Neutrophil (primary cell): Measurements from ENCODE around the gene IP6K3.

Experiments
- H3K27ac ChIP-seq: fragments of 200-600 bp; sonication (generic); 2 replicates; pipeline ENCODE4 v1.5.1; 2016; ENCODE audit warnings: mild to moderate bottlenecking, moderate library complexity
- H3K27me3 ChIP-seq: fragments of 200-600 bp; sonication (generic); 2 replicates; pipeline ENCODE4 v1.6.0; 2016; ENCODE audit warnings: mild to moderate bottlenecking
- H3K36me3 ChIP-seq: fragments of 200-600 bp; sonication (generic); 2 replicates; pipeline ENCODE4 v1.5.1; 2017
- H3K4me1 ChIP-seq, 2 experiments: fragments of 200-600 bp in 1 of 2; sonication (generic) in 1 of 2; 1 replicate in 1 of 2; 2 replicates in 1 of 2; pipeline versions ENCODE4 v1.5.1 to v1.6.1; 2013 to 2016; ENCODE audit warnings: low read depth in 1 of 2, low read length in 1 of 2, mild to moderate bottlenecking in 1 of 2, moderate library complexity in 1 of 2; ENCODE audit not compliant: control insufficient read depth in 1 of 2, insufficient read depth in 1 of 2
- H3K4me3 ChIP-seq, 2 experiments: fragments of 200-600 bp in 1 of 2; sonication (generic) in 1 of 2; 1 replicate in 1 of 2; 2 replicates in 1 of 2; pipeline ENCODE4 v1.5.1; 2013 to 2016; ENCODE audit warnings: low read depth in 1 of 2, low read length in 1 of 2, mild to moderate bottlenecking in 1 of 2, moderate library complexity in 1 of 2
- H3K9me3 ChIP-seq: fragments of 200-600 bp; sonication (generic); 2 replicates; pipeline ENCODE4 v1.5.1; 2016
- TF ChIP-seq, protein P1 (sequence below): fragments of 200-600 bp; sonication (generic); IDR thresholded peaks from 2 replicates; pipeline ENCODE4 v1.5.1; 2016; ENCODE audit warnings: antibody characterized with exemption

IP6K3 gene

GRCh38 chr6:33771146-33772081, 24.7 kb upstream of the IP6K3 start:
- H3K9me3 ChIP-seq: no peaks in the 10 kb centered on the region
- TF ChIP-seq, protein P1, sequence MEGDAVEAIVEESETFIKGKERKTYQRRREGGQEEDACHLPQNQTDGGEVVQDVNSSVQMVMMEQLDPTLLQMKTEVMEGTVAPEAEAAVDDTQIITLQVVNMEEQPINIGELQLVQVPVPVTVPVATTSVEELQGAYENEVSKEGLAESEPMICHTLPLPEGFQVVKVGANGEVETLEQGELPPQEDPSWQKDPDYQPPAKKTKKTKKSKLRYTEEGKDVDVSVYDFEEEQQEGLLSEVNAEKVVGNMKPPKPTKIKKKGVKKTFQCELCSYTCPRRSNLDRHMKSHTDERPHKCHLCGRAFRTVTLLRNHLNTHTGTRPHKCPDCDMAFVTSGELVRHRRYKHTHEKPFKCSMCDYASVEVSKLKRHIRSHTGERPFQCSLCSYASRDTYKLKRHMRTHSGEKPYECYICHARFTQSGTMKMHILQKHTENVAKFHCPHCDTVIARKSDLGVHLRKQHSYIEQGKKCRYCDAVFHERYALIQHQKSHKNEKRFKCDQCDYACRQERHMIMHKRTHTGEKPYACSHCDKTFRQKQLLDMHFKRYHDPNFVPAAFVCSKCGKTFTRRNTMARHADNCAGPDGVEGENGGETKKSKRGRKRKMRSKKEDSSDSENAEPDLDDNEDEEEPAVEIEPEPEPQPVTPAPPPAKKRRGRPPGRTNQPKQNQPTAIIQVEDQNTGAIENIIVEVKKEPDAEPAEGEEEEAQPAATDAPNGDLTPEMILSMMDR: peak; percentile 66
- H3K27ac ChIP-seq: no peak overlapping the region
- no peaks in the 10 kb centered on the region for H3K4me1 ChIP-seq
- H3K4me3 ChIP-seq: no peak overlapping the region
- peaks cover 47% of the 10 kb centered on the region for H3K36me3 ChIP-seq
- H3K27me3 ChIP-seq: peaks cover 31% of the 10 kb centered on the region

DNA sequence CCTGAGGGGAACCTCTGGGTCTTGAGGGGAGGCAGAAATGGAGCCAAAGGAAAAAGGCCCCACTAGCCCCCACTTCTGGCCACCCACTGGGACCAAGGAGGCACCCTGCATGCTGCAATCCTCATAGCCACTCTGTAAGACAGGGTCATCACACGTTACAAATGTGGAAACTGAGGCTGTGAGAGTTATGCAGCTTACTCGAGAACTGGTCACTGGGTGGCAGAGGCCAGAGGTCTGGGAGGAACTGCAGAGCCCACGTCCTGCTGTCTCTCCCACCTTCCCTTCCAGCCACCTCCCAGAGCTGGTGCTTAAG, 24.1 kb upstream of the IP6K3 start:
- peaks cover 40% of the 10 kb centered on the region for H3K36me3 ChIP-seq
- H3K4me3 ChIP-seq: no peak overlapping the region
- no peaks in the 10 kb centered on the region for H3K4me1 ChIP-seq
- H3K27ac ChIP-seq: no peak overlapping the region
- H3K27me3 ChIP-seq: peaks cover 32% of the 10 kb centered on the region
- TF ChIP-seq, protein P1: no peak
- H3K9me3 ChIP-seq: no peaks in the 10 kb centered on the region

- Histone ChIP-seq H3K9me3 (no peaks in the 10 kb centered on the region), H3K4me1 (no peaks in the 10 kb centered on the region), H3K27ac (no peak overlapping the region), H3K36me3 (peaks cover 35% of the 10 kb centered on the region), H3K4me3 (no peak overlapping the region), H3K27me3 (peaks cover 32% of the 10 kb centered on the region)
- TF ChIP-seq, protein P1: no peak
These were observed 23.6 kb upstream of the IP6K3 start for GRCh38 chr6:33770124-33770832.

- no peak overlapping the region for H3K27ac ChIP-seq
- peaks cover 32% of the 10 kb centered on the region for H3K27me3 ChIP-seq
- no peaks in the 10 kb centered on the region for H3K9me3 ChIP-seq
- H3K4me1 ChIP-seq: no peaks in the 10 kb centered on the region
- H3K4me3 ChIP-seq: no peak overlapping the region
- H3K36me3 ChIP-seq: peaks cover 26% of the 10 kb centered on the region
- TF ChIP-seq, protein P1: no peak
These were observed 22.6 kb upstream of the IP6K3 start for GRCh38 chr6:33769248-33769821.

DNA sequence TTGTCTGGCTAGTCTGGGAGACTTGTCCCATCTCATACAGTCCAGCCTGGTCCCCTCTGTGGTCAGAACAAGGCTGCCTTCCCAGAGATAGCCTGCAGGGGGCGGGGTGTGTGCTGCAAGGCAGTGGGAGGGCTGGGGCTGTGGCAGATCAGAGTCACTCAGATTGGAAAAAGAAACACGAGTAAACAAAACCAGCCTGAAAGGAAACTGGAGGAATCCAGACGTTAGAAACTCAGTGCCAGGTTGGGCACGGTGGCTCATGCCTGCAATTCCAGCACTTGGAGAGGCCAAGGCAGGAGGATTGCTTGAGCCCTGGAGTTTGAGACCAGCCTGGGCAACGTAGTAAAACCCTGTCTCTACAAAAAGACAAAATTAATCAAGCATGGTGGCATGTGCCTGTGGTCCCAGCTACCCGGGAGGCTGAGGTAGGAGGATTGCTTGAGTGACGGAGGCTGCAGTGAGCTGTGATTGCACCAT, 22.0 kb upstream of the IP6K3 start:
- H3K9me3 ChIP-seq: no peaks in the 10 kb centered on the region
- H3K27me3 ChIP-seq: peaks cover 32% of the 10 kb centered on the region
- H3K27ac ChIP-seq: no peak overlapping the region
- H3K4me1 ChIP-seq: no peaks in the 10 kb centered on the region
- peaks cover 19% of the 10 kb centered on the region for H3K36me3 ChIP-seq
- no peak overlapping the region for H3K4me3 ChIP-seq
- TF ChIP-seq, protein P1: peak; percentile 69
